GM18498 (cell line): ENCODE measurements around the gene NME9.
A peak's percentile ranks its signal among the peaks of the same experiment; 100 is the strongest.

ENCODE experiments used
- ATAC-seq: cut with Tn5 transposase; IDR thresholded peaks from one replicate; pipeline ENCODE4 v1.9.1; 2021; ENCODE audit warnings: mild to moderate bottlenecking, moderate library complexity; ENCODE audit not compliant: unreplicated experiment

The NME9 gene

DNA sequence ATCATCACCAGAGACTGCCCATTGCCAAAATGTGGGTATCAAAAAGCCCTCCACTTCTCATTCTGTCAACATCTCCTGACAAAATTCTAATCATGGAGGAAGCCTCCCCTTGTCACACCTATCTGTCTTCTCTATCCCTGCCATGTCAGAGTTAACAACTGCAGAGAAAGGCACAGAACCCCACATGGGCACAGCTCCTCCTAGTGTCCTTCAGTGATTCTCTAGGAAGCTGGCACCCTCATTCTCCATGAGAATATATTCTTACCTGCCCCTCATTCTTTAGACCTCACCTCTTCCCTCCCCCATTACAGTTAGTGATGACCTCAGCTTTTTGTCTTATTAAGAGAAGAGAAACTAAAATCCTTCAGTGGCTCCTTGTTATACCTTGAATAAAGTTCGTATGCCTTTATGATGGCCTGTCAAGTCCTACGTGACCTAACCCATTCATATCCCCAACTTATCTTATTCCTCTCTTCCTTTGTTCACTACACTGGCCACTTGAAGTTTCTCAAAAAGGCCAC, 44.6 kb downstream of the NME9 start:
- no peak for ATAC-seq

DNA sequence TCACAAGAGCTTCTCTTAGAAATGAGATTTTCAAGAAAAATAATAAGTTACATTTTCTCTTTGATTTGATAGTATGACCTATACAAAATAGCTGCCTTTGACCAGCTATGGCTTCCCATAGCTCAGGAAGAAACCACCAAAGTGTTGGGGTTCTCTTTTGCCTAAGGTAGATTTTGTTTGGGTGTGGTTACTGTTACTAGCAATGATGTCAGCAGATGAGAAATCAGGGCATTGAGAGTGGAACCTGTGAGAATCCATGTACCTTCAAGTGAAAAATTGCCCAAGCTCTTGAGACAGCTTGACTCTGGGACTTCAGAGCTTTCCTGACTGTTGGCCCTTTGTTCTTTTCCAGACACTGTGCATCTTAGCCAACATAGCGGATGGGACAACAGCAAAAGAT, 45.6 kb downstream of the NME9 start:
- ATAC-seq, result no peak

DNA sequence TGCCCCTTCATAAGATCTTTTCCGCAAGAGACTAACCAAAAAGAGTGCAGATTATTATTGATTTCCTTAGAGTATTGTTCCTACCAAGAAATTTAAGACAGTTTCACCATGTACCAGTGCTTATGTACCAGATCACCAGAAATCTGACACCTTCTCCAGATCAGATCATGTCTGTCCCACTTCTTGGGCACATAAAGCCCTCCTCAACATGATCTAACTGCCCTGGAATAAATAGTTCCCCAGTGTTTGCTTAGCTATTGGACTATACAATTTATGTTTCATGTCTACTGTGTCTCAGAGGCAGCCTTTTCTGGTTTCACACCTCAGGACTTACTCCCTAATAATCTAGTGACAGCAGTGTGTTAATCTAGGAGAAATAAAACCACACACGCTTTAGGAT, 46.8 kb downstream of the NME9 start:
- ATAC-seq, result no peak

DNA sequence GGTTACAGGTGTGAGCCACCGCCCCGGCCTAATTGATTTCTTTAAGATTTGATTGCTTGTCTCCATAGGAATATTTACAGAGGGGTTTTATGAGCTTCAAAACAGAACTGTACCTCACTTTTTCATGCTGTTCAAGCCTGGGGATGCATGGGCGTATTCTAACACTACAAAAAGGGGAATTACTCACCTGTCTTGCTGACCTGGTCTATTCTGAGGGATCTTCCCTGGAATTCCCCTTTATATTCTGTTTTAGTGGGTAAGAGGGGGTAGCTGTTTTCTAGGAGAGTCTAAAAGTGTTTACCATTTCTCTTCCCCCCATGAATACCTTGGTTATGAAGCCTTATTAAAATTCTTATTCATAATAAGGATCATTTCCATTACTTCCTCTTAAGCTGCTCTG, 48.1 kb downstream of the NME9 start:
- no peak for ATAC-seq

DNA sequence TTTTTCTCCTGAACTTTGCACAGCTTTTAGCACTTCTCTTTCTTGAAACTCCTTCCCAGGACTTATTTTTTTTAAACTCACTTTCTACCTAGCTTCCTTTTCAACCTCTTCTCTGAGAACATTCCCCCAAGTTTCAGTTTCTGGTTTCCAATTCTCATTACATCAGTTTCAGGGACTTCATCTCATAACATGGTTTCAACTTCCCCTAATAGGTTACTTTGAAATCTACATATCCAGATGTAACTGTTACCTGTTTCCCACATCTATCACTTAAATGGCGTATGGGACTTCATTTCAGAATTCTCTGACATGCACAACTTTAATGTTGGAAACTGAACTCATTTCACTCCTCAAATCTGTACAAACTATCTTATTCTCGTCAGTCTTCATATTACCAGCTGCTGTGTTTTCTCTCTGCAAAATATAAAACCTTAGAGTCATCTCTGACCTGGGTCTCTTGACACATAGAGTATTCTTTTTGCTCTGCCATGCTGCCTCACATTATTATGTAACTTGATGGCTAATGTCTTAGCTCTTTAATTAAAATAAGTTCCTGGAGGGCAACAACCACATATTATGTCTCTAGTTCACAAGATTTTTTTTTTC, 58.4 kb downstream of the NME9 start:
- ATAC-seq, result peak; percentile 47

DNA sequence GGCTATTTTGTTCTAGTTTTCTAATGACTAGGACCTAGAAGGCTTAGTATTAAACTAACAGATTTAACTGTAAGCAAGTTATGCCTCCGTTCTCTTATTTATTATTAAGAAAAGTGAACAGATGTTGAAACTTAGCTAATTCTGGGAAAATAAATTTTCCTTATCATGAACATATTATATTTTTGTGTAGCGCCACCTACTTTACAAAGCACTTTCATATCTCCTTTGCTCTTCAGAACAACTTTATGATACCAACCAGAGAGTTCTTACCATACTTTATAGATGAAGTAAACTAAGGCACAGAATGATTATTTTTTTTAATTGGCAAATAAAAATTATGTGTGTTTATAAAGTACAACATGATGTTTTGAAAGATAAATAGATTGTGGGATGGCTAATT, 59.4 kb downstream of the NME9 start:
- no peak for ATAC-seq

DNA sequence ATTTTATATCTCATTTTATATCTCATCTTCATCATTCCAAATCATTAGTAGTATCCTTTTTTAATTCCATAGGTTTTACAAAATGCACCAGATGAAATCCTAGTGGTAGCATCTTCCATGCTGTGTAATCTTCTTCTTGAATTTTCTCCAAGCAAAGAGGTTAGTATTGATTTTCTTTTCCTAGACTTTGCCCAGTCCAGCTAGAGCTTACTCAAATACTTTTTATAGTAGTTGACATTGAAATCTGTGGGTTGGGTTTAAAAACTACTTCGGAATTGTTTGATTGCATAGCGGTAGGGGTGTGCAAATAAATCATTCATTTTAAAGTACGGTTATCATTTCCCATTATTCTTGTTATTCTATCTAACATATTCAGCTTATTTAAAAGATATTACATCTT, 62.6 kb downstream of the NME9 start:
- no peak for ATAC-seq

DNA sequence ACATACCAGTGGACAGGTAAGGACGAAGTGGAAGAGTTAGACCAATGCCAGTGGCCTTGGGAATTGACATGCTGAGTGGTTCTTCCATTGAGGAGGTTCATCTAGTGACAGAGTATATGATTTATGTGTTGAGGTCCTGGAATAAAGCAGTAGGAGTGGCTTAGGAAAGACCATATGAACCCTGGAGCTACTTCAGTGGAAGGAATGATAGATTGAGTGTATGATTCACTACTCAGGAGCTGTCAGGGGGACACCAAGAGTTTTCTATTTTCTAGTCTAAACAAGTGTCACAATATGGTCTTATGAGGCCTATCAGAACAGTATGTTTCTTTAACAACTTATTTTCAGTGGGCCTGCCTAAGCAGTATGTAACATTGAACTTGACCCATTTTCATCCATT, 63.9 kb downstream of the NME9 start:
- ATAC-seq, result no peak

DNA sequence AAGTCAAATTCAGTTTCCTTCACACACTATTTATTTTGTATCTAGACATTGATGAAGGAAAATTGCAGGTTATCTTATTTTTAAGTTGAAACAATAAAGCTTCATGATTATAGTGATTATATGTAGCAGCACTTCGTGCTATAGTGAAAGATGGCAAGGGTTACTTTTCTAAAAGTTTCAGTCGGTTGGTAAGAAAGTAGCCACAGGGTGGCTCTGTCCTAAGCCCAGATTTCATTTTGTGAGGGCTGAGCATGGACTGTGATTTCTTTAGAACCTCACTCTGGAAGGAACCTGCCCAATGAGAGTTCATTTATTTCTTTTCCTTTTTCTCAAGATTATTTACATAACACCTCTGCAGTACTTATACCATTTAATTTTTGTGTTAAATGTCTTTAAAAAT, 66.5 kb downstream of the NME9 start:
- ATAC-seq, result no peak

DNA sequence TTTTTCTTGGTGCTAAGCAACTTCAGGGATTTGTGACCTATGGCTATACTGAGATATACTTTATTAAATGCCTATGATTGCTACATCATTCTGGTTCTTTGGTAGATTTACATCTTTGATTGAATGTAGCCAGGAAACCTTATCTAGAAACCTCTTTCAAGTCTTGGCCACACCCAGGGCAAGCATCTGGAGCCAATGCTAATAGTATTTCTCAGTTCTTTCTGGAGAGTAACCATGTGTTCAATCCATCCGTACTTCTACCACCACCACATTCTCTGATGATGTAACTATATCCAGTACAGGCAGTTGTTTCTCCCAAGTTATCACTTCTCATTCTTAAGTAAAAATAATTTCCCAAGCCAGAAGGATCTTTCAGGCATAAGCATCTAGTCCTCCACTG, 69.0 kb downstream of the NME9 start:
- ATAC-seq, result no peak

DNA sequence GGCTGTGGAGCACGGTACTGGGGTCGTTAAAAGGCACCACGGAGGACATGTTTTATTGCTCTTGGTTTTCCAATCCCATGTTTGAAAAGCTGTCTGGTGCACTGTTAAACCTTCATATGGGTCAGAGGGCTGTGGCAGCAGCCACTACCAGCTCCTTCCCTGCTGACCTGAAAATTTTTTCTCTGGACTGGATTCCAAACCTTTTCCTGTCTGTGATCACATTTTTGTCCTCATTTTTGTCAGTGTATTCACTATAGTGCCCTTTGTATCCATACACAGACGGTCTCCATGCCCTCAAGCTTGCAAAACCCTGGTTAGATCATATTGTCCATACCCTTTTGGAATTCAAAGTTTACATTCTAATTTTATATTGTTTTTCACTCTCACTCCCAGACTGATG, 70.5 kb downstream of the NME9 start:
- ATAC-seq, result no peak

DNA sequence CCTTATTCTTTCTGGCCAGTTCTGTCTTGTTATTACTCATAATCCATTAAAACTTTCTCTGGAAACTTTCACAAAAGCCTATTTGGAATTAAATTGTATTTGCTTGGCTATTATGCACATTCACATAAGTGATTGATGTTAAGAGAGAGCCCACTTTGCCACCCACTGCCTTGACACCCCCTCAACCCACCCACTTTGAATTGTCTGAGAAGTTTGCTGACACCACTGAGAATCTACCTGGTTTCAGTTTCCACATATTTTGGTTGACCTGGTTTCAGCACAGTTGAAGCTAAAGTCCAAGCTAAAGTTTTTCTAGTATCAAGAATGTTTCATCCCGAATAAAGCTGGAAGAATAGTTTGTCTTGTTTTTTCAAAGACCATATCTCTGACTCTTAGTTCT, 71.7 kb downstream of the NME9 start:
- ATAC-seq, result no peak

DNA sequence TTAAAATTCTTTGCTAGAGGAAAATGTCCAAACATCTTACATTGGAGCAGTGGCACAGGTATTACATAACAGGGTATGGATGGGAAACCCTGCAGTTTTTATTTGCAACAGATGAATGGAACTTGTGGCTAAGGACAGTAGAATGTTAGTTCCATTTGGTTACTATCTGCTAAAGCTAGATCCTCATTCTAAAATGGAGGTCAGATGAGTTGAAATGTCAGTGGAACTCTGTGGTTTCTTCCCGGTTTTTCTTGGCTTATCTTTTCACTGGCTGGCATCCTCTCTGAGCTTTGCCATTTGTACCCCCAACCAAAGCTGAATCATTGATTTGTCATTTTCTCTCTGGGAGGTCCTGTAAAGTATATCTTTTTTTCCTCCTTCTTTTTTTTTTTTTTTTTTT, 73.6 kb downstream of the NME9 start:
- no peak for ATAC-seq

DNA sequence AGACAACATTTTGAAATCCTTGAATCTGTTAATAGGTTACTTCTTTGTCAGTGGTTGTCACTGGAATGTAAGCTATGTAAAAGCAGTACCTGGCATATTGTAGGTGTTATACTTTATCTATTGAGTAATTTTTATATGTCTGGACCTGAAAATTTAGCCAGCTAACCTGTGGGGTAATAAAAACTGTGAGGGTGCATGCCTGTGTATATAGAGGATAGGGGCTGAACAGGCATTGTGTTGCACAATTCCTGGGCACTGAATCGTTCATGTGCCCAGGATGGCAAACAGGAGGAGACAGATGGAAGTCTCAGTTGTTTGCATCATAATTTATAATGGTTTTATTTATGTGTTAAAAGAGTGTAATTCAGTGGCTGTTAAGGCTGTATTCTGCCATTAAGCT, 75.4 kb downstream of the NME9 start:
- ATAC-seq, result no peak

DNA sequence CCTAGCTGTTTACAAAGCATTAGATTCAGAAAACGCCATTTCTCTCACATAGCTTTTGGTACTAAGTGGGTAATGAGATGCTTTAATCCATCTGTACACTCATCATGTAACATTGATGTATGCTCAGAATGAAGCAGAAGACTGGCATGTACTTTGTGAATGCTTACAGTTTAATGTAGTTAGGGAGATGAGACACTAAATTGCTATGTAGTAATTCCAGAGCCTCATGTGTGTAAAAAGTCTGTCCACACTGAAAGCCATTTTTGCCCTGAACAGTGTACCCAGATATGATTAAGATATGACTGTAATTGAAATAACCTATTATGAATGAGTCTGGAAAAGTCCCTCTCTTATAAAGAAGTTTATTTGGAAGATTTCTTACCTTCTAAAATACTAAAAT, 76.0 kb downstream of the NME9 start:
- ATAC-seq, result no peak
